Prostate gland (tissue), 2 donors: ENCODE data around the gene ZNF322.
"Not testable (repeated sequence)": the region's sequence is repeated elsewhere in the genome, so short reads cannot be mapped to it uniquely, and the experiment has no call there.

Experiments used
- CTCF ChIP-seq, 4 experiments: fragments of 200-600 bp in 2 of 4; fragments of 450-650 bp in 2 of 4; sonication (generic) in 2 of 4; IDR thresholded peaks; 1 replicate in 3 of 4; 2 replicates in 1 of 4; pipeline ENCODE4 v1.5.1; 2016 to 2019; ENCODE audit warnings: antibody characterized with exemption in 4 of 4, mild to moderate bottlenecking in 2 of 4, moderate library complexity in 2 of 4
- POLR2A ChIP-seq: fragments of 450-650 bp; IDR thresholded peaks from one replicate; pipeline ENCODE4 v1.6.1; 2016; ENCODE audit warnings: antibody characterized with exemption, mild to moderate bottlenecking

- not testable (repeated sequence) for TF ChIP-seq CTCF (IDR thresholded peaks at IDR 0.05); POLR2A
Observed at GRCh38 chr6:26689324-26689947, 29.9 kb upstream of the ZNF322 start.
